Activated T-cell treated with anti-CD3 and anti-CD28 coated beads, Interleukin-2, amount 50 U/mL, for 1 hour (primary cell): ENCODE measurements around the gene FZD7.

Source experiments
- DNase-seq: peaks from one replicate; pipeline ENCODE4 v3.0.0-alpha.2; 2020

Gene FZD7

DNA sequence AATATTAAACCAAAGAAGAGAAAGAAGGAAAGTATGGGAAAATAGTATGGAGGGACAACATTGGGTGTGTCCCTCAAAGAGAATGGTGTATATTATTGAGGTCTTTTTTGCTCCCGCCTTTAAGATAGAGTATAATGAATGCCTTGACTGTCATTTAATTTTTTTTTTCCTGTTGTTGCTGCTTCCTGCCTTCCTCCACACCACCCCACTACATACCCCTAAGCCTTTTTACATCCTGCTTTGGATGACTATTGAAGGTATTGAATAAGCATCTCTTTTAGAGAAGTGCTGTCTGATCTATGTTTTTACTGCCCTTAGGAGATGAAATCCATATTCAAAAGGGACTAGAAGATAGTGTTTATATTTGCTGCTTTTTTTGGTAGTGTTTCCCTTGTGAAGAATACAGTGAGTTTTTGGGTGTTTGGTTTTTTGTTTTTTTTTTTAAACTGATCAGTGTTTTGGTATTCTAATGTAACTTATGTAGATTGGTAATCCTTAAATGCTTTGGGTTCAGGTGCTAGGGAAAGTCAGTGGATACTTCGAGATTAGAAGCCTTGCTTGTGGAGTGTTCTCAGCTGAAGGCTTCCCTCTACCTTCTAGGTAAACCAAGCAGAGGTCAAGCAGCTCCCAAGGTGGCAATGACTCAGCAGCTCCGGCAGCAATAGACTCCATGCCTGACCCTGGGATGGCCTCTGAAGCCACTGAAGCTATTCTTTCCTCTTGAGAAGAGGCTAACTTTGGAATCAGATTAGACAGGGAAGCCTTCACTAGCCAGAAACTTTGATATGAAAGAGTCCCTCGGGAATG, 5.0 kb downstream of the FZD7 start:
- no peak for DNase-seq

DNA sequence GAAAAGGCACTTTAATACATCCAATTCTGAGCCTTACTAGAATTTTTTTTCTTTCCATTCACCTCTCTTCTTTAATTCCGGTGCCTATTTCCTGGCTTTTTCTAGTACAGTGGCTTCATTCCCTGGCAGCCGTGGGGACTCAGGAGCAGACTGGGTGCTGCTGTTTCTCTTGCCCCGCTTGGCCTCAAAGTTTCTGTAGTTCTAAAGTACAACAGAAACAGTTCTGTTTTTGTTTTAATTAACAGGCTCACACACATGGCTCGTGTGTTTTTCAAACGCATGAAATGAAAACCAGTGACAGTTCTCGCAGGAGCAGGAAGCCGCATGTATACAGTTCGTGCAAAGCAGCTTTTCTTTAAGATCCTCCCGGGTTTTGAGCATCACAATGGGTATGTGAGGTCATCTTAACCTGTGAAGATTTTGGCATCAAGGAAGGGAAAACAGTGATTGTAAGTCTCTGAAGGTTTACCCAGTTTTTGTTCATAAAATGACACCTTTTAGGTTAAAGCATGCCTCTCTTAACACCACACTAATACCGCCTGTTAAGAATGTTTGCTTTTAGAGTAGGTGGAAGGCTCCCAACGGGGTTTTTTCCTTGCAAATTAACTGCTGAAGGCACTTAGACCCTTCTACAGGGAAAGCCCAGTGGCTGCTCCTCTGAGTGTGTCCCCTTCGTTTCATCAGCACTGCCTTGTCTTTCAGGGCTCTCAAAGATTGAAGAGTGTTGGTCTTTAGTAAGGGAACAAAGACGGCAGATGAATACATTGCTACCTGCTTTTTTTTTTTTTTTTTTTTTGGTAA, 5.8 kb downstream of the FZD7 start:
- no peak for DNase-seq

DNA sequence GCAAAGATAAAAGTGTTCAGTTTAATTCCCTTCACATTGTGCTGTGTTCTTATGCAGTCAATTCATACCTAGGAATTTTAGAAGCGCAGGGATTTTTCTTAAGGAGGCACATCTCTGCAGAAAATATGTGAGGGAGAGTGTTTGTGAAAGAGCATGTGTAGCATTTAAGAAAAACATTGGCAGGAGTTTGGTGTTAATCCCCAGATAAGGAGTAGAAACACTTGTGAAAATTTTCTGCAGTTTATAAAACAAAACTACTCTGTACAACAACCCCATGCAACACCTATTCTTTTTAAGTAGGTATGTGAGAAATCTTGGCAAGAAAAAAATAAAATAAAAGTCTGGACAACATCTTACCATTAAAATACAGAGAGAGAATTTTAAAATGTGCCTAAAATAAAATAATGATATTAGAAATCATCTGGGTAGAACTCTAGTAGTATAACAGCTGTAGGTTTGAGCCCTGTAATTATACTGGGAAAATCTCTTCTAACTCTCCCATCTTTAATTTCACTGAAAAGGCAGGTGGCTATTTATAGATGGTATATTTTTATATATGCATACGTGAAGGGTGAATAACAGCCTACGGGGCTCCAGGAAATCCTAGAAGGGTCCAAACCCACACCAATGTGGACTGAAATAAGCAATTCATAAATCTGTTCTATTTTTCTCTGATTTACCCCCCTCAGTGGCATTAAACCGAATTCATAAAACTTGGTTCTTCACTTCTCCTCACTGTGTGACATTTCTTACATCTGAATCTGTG, 6.6 kb downstream of the FZD7 start:
- DNase-seq = no peak

DNA sequence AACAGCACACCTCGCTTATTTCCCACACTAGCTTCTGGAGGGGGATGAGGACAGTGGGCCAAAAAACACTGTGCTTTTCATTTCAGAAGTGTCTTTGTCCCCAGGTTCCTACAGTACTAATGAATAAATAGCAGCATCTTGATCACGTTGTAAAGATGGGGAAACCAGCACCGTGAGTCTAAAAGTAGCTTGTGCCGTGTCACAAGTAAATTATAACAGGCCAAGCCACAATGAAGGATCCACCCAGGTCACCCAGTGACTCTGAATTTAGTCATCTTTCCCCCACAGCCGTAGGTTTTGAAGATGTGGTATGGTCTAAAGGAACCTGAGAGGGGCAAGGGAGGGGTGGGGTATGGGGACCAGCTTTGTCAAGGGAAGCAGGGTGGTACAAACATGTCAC, 8.8 kb downstream of the FZD7 start:
- no peak for DNase-seq

DNA sequence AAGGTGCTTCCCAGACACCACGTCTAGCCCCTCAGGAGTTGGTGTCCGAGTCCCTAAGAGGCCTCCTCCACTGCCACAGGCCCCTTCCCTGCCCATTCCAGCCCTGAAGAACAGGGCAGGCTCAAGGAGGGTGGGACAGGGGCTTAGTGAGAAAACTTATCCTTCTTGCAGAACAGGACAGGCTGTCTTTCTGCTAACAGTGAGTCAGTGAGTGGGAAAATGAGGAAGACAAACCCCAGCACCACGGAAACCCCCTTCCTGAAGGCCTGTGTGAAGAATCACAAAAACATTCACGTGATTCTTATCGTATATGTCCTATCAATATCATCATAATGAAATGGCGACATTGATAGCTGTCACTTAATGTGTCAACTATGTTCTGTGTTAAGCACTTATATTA, 9.8 kb downstream of the FZD7 start:
- no peak for DNase-seq

DNA sequence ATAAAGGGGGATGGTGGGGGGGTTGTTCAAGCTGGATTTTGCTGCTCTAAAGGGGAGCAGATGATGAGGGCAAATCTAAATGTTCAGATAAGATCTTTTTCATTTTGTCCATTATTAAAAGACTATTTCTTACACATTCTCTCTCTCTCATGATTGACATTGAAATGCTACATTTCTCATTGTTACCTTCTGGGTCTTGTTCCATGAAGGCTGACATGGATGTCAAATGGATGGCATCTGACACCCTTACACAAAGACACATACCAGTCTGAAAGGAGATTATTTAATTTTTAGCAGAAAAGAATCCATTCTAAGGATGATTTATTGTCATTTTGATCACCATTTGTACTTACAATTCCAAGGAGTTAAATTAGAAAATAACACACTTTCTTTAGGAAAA, 11.1 kb downstream of the FZD7 start:
- DNase-seq = no peak

DNA sequence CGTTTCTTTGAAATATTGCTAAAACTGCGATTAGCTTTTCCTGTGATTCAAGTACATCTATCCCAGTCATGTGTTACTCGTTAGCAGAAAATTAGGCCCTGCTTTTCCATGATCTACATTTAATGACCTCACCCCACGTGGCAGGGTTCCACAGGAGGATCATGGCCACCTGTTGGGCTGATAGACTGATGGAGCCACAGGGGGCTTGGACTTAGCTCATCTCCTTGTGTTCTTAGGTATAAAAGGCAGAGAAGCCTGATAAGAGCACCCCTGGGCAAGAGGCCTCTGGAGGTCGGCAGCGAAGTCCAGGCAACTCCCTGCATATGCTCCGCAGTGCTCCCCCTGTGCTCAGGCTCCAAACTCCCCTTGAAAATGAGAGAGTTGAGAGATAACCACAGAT, 12.9 kb downstream of the FZD7 start:
- DNase-seq = no peak

DNA sequence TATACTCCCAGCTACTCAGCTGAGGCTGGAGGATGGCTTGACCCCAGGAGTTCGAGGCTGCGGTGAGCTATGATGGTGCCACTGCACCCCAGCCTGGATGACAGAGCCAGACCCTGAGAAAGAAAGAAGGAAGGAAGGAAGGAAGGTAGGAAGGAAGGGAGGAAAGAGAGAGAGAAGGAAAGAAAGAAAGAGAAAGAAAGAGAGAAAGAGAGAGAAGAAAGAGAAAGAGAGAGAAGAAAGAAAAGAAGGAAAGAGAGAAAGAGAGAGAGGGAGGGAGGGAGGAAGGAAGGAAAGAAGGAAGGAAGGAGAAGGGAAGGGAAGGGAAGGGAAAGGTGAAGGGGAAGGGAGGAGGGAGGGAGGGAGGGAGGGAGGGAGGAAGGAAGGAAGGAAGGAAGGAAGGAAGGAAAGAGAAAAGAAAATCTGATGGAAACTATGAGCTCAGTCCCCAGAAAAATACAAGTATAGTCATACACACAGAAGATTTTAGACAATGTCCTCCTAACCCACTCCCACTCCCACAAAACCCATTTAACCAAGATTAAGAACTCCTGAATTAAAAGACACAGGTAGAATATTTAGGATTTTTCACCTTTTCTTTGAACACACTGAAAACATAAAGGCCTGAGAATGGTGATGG, 15.6 kb downstream of the FZD7 start:
- DNase-seq = no peak

DNA sequence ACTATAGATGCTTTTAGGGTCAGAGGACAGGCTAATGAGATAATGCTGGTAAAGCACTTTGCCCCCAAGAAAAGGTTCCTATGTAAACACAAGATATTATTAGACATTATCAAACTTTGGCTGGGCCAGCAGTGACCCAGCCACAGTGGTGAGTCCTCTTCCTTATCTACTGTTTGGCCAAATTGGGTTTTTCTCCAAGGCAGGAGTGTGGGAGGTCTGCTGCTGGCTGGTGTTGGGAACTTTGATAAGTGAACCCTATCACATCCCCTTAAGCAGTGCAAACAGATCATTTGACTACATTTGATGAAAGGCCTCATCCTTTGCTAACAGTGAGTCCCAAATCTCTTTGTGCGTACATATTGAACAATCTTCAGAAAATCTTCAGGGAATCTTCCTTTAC, 16.2 kb downstream of the FZD7 start:
- DNase-seq = no peak

DNA sequence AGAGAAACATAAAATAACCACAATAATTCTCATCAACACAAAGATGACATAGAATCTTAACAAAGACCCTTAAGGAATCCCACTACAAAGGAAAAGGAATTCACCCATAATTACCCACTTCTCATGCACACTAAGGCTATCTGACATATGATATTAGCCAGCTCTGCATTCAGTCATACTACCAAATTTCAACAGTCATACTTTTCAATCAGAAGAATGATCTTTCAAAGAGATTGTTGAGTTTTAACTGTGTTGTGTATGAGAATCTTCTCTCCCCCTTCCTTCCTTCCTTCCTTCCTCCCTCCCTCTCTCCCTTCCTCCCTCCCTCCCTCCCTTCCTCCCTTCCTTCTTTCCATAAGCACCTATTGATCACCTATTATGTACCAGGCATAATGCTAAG, 17.0 kb downstream of the FZD7 start:
- DNase-seq = no peak

DNA sequence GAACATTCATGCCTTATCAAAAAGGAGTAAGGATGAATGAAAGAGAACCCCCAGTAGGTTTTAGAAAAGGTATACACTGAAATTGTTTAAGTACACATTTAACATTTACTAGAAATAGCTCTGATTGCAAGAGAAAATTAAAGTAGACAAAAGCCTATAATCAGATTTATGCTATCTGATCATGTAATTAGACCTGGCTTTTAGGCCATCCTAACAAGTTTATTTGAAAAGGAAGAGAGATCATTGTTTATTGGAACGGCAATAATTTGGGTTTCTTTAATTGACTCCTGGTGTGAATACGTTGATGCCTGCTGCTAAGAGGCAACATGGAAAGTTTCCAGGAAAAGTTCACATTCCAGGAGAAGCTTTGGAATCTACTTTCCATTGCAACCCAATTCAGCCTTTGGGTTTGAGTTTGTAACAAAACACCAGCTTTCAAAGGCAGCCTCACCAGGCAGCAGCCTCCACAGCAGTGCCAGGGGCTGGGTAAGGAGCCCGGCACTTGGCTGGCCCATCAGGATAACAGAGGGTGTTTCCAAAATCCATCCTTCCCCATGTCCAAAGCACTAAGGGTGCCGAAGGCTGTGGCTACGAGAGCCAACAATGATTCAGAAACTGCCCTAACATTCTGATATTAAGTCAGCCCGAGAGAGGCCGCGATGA, 18.0 kb downstream of the FZD7 start:
- DNase-seq = no peak

DNA sequence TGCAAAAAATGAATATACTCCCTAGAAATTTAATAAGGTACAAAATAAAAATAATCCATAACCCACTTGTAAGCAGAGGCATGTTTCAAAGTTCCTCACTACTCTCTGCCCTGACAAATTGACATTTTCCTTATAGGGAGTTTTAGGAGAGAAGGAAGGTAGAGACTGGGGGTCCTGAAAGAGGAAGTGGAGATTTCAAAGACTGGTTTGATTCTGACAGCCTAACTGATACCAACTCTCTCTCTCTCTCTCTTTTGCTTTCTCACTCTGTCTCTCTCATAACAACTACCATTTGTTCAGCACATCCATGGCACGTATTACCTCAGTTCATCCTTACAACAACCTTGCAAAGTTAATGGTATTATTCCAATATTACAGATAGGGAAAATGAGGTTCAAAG, 18.6 kb downstream of the FZD7 start:
- DNase-seq = no peak

DNA sequence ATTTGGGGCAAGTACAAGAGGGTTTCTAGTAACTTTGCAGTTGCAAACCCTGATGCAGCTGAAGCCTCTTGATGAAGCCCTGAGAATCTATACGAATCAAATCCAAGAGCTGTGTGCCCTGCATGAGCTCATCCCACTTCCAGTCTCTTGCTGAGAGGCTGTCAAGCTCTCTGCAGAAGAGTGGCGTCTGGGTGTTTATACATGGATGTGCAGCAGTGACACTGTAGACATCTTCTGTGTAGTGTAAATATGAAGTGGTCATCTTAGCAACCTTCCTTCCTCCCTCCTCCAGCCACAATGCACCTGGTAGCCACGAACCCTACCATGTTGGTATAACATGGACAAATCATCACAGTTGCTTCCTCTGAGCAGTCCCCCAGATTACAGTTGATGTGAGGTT, 21.0 kb downstream of the FZD7 start:
- DNase-seq = no peak

DNA sequence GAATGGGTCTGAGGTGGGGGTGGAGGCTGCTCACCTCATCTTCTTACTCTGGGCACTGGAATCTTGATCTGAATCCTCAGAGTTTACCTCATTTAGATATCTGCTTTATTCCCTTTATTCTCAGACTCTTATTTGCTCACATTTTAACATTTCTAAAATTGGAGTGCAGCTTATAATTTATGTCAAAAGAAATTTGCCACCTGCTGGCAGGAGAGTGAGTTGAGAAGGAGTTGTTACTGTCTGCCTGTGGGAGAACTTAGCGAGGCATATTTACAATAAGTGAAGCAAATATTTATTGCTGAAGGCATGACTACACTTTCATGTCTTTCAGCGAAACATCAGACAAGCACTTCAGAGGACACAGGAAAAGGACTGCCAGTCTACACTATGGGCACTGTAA, 23.0 kb downstream of the FZD7 start:
- no peak for DNase-seq

DNA sequence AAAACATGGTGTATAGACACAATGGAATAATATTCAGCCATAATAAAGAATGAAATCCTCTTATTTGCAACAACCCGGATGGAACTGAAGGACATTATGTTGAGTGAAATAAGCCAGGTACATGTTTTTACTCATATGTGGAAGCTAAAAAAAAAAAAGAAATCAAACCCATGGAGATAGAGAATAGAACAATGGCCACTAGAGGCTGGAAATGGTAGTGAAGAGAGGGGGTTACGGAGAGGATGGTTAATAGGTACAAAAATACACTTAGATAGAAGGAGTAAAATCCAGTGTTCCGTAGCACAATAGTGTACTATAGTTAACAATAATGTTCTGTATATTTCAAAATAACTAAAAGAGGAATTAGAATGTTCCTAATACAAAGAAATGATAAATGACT, 26.6 kb downstream of the FZD7 start:
- no peak for DNase-seq

DNA sequence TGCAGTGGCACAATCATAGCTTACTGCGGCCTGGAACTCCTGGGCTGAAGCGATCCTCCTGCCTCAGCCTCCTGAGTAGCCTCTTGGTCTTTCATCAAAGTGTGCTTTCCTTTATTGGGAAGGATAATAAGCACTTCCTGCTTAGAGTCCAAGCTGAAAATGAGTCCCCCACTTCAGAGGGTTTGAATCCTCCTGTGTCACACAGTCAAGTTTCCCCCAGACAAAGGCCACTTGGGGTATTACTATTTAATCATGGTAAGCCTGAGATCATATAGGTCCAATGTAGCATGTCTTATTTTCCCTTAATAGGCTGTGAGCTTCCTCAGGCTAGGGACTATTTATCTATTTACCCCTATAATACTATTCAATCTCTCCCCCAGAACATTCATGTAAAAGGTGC, 28.0 kb downstream of the FZD7 start:
- DNase-seq = no peak

DNA sequence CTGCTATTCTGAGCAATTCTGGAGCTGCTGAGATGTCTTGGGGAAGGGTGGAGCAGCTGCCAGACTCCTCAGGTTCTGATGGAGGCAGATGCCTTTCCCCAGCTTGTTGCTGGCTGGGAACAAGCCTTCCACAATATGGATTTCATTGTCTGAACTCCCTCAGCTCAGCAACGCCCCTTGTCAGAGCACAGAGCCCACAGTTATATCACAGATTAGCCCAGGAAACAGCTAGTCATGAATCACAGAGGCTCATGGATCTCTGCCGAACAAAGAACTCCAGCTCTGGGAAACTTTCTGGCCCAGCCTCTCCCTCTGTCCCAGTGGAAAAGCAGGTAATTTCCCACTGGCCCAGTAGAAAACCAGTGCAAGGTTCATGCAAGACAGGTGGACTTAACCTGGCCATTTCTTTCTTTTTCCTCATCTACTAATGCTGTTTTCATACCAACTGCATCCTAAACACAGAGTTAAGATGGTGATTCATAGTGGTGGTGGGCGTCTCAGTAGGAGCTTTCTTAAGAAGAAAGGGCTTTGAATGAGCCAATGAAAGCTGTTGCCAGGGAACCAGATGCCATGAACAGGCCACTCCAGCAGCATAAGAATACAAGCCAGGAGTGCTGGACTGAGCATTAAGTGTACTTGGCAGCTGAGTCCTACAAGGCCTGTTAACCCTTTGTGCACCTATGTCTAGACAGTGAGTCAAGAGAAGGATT, 30.7 kb downstream of the FZD7 start:
- DNase-seq = no peak

DNA sequence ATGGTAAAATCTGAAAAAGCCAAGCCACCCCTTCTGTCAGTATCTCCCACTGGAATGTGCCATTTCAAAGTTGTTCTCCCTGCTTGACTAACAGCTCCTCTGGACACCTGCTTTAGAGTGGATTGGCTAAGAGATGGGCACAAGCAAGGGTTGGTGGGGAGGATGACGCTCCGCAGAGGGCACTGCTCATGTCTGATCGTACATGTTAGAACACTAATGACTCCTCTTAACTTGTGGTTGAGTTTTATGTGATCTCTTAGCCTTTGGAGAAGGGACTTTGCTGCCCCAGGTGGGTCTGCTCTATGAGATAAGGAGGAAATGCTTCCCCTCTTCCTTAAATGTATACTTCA, 31.2 kb downstream of the FZD7 start:
- DNase-seq = no peak

DNA sequence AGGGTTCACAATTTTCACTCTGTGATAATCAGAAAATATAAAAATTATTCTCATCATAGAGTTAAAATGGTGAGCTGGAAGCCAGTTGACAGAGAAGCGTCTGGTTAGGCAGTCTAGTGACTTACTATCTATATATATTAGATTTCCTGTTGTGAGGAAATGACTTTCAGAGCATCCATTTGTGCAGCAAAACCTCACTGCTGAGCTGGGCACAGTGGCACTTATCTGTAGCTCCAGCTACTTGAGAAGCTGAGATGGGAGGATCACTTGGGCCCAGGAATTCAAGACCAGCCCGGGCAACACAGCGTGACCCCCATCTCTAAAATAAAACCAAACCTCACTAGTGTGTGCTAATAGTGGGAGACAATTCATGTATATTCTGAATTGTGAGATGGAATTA, 32.2 kb downstream of the FZD7 start:
- no peak for DNase-seq

DNA sequence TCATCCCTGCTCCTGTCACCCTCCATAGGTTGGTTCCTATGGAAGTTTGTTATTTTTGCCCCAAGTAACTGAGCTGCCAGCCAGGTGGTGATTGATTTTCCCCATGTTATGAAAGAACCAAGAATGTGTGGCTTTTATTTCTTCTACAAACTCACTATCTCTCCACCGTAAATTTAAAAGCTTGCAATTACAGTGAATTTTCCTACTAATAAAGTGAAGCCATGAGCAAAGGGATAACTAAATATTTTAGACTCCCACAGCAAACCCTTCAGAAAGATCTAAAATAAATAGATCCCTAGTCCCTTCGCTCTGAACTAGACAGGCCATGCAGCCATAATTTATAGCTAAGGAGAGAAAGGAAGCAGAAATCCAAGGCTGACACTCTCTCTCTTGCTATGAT, 33.2 kb downstream of the FZD7 start:
- DNase-seq = no peak

DNA sequence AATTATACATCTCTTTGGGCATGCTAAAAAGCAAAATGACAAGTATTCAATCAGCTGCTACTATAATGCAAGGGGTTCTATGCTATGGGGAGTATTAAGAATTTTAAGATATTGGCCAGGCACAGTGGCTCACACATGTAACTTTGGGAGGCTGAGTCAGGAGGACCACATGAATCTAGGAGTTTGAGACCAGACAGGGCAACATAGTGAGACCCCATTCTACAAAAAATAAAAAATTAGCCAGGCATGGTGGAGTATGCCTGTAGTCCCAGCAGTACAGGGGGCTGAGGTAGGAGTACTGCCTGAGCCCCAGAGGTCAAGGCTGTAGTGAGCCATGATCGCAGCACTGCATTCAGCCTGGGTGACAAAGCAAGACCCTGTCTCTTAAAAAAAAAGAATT, 33.9 kb downstream of the FZD7 start:
- no peak for DNase-seq
